HepG2 (cell line): Measurements from ENCODE around the gene SNAPIN. TPM values are rescaled to one million over a fixed set of nuclear protein-coding genes. Genes with fewer than 3 reads are reported as not detected.

ENCODE experiments used
- CCAR2 ChIP-seq: fragments of 200-400 bp; formaldehyde crosslinking; optimal IDR thresholded peaks from 2 replicates; pipeline ENCODE3; 2018; ENCODE audit warnings: low read depth, mild to moderate bottlenecking, low read length, moderate library complexity
- EP300 ChIP-seq, 3 experiments: sonication (generic) in 1 of 3; formaldehyde crosslinking in 1 of 3; IDR thresholded peaks; 2 replicates each; pipeline versions ENCODE4 v1.5.1 to v1.6.1; 2011 to 2020; ENCODE audit warnings: low read depth in 2 of 3, low read length in 2 of 3, borderline replicate concordance in 1 of 3, improper control_type of control experiment in 1 of 3, mild to moderate bottlenecking in 1 of 3, missing genetic modification reagents in 1 of 3, moderate library complexity in 1 of 3
- HMG20B ChIP-seq: conservative IDR thresholded peaks from 2 replicates; pipeline ENCODE4 v1.6.1; 2016; ENCODE audit warnings: missing genetic modification reagents, missing compliant biosample characterization
- KAT8 ChIP-seq: IDR thresholded peaks from 2 replicates; pipeline ENCODE4 v1.6.1; 2016; ENCODE audit warnings: missing genetic modification reagents, missing compliant biosample characterization
- KDM5A ChIP-seq: fragments of 200-600 bp; sonication (generic); IDR thresholded peaks from 2 replicates; pipeline ENCODE4 v1.7.0; 2018; ENCODE audit warnings: antibody characterized with exemption, mild to moderate bottlenecking, low read length, borderline replicate concordance
- RARA ChIP-seq: IDR thresholded peaks from 2 replicates; pipeline ENCODE4 v1.6.1; 2016; ENCODE audit warnings: missing genetic modification reagents, missing compliant biosample characterization
- SMARCE1 ChIP-seq: fragments of 450-650 bp; IDR thresholded peaks from 2 replicates; pipeline ENCODE4 v1.6.1; 2017; ENCODE audit warnings: borderline replicate concordance
- TMF1 ChIP-seq: sonication (generic); formaldehyde crosslinking; IDR thresholded peaks from 2 replicates; pipeline ENCODE4 v1.8.1; 2022; ENCODE audit warnings: low read depth, missing genetic modification reagents
- YY1 ChIP-seq: IDR thresholded peaks from 2 replicates; pipeline ENCODE4 v1.6.1; 2011; ENCODE audit warnings: low read length, low read depth, moderate library complexity, mild to moderate bottlenecking; ENCODE audit not compliant: insufficient read depth, insufficient replicate concordance
- ZFAT ChIP-seq: sonication (generic); formaldehyde crosslinking; conservative IDR thresholded peaks from 2 replicates; pipeline ENCODE4 v1.8.1; 2023; ENCODE audit warnings: missing genetic modification reagents, inconsistent platforms
- ZFY ChIP-seq: sonication (generic); formaldehyde crosslinking; IDR thresholded peaks from 2 replicates; pipeline ENCODE4 v1.4.0; 2020; ENCODE audit warnings: missing genetic modification reagents
- ZMYM4 ChIP-seq: sonication (generic); formaldehyde crosslinking; IDR thresholded peaks from 2 replicates; pipeline ENCODE4 v1.8.1; 2023; ENCODE audit warnings: mild to moderate bottlenecking, missing genetic modification reagents
- ZNF333 ChIP-seq: sonication (generic); formaldehyde crosslinking; IDR thresholded peaks from 2 replicates; pipeline ENCODE4 v1.4.0; 2020; ENCODE audit warnings: mild to moderate bottlenecking, missing genetic modification reagents, borderline replicate concordance
- ZNF782 ChIP-seq: sonication (generic); formaldehyde crosslinking; IDR thresholded peaks from 2 replicates; pipeline ENCODE4 v1.4.0; 2020; ENCODE audit warnings: missing genetic modification reagents, mild to moderate bottlenecking, borderline replicate concordance
- polyA plus RNA-seq, 8 experiments: library from polyadenylated mRNA; depleted of rRNA in 3 of 8; stranded (reverse) in 7 of 8; unstranded in 1 of 8; fragments of >200 nt; fragmentation: Illumina TruSeq in 4 of 8; extraction: Trizol in 4 of 8; gene quantifications; 2 replicates each; pipeline versions ENCODE4 v1.2.1 to v1.2.3, GENCODE V29; 2011 to 2016; ENCODE audit warnings: low read depth in 4 of 8, missing spikeins in 1 of 8, mixed read lengths in 1 of 8; ENCODE audit not compliant: insufficient read depth in 1 of 8
- total RNA-seq, 5 experiments: library from RNA; depleted of rRNA; stranded (reverse); fragments of >200 nt; fragmentation: Illumina TruSeq; extraction: Trizol; gene quantifications; 2 replicates each; pipeline ENCODE4 v1.2.3, GENCODE V29; 2016; ENCODE audit warnings: low read depth in 1 of 5
- TF ChIP-seq, protein P1 (sequence below): sonication (generic); formaldehyde crosslinking; IDR thresholded peaks from 2 replicates; pipeline ENCODE4 v1.8.0; 2022; ENCODE audit warnings: mild to moderate bottlenecking, missing genetic modification reagents; ENCODE audit not compliant: insufficient replicate concordance
- TF ChIP-seq, protein P2 (sequence below): sonication (generic); formaldehyde crosslinking; IDR thresholded peaks from 2 replicates; pipeline ENCODE4 v1.4.0; 2020; ENCODE audit warnings: missing genetic modification reagents
- TF ChIP-seq, protein P3 (sequence below): sonication (generic); formaldehyde crosslinking; IDR thresholded peaks from 2 replicates; pipeline ENCODE4 v1.5.1; 2020; ENCODE audit warnings: missing genetic modification reagents, mild to moderate bottlenecking, borderline replicate concordance
- TF ChIP-seq, protein P4 (sequence below): sonication (generic); formaldehyde crosslinking; IDR thresholded peaks from 2 replicates; pipeline ENCODE4 v1.5.0; 2020; ENCODE audit warnings: mild to moderate bottlenecking, missing genetic modification reagents
- TF ChIP-seq, protein P5 (sequence below): sonication (generic); formaldehyde crosslinking; conservative IDR thresholded peaks from 2 replicates; pipeline ENCODE4 v1.8.0; 2022; ENCODE audit warnings: missing genetic modification reagents

The SNAPIN gene
- total and polyA plus RNA-seq, 2 of the 13 experiments (the other 11 are each of a cell fraction or from before 2014, with no cell fraction given) = 23.9 to 25.7 TPM

DNA sequence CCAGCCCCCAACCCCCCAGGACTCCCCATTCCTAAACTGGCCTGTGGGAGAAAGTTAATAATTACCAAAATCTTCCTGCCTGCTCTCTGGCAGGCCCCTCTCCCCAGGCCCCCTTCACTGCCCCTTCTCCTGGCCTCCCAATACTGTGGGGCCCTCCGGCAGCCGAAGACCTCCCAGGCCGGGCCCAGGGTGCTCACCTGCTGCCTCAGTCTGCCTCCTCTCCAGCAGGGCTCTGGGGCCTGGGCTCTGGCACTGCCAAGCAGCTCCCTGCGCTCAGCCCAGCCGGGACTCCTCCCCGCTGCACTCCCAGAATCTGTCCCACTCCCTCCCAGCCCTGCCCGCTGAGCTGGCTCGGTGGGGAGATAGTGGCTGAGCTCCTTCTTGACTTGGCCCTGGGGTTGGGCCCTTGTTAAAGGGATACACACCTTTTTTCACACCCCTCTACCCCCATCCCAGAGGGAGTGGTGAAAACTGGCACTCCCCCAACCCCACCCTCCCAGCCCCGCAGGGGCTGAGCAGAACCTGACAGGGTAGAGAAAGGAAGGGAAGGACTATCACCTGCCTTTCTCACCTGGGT is 45.7 kb upstream of the SNAPIN start, which contains the start of gene S100A16 (continued):
- peak; percentile 48; the same call in 1 of the 2 replicates for TF ChIP-seq KAT8 (CRISPR knock-in tag)
- no peak for TF ChIP-seq ZFAT (CRISPR knock-in tag)
- no peak for TF ChIP-seq RARA (CRISPR knock-in tag)
- peak; percentile 63; the same call in 1 of the 2 replicates for TF ChIP-seq ZNF782 (CRISPR knock-in tag)
- TF ChIP-seq ZFY (CRISPR knock-in tag) = peak; percentile 82
- no peak for TF ChIP-seq ZMYM4
- TF ChIP-seq, protein P1, sequence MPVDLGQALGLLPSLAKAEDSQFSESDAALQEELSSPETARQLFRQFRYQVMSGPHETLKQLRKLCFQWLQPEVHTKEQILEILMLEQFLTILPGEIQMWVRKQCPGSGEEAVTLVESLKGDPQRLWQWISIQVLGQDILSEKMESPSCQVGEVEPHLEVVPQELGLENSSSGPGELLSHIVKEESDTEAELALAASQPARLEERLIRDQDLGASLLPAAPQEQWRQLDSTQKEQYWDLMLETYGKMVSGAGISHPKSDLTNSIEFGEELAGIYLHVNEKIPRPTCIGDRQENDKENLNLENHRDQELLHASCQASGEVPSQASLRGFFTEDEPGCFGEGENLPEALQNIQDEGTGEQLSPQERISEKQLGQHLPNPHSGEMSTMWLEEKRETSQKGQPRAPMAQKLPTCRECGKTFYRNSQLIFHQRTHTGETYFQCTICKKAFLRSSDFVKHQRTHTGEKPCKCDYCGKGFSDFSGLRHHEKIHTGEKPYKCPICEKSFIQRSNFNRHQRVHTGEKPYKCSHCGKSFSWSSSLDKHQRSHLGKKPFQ (CRISPR knock-in tag) = no peak
- no peak for TF ChIP-seq TMF1 (CRISPR knock-in tag)
- TF ChIP-seq, protein P2, sequence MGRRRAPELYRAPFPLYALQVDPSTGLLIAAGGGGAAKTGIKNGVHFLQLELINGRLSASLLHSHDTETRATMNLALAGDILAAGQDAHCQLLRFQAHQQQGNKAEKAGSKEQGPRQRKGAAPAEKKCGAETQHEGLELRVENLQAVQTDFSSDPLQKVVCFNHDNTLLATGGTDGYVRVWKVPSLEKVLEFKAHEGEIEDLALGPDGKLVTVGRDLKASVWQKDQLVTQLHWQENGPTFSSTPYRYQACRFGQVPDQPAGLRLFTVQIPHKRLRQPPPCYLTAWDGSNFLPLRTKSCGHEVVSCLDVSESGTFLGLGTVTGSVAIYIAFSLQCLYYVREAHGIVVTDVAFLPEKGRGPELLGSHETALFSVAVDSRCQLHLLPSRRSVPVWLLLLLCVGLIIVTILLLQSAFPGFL = no peak
- no peak for TF ChIP-seq HMG20B (CRISPR knock-in tag)
- no peak; a peak in 1 of 4 replicates for TF ChIP-seq EP300 (IDR thresholded peaks at IDR 0.05; ENCODE audit: low read depth in 2 of 2, low read length in 2 of 2)
- no peak for TF ChIP-seq EP300 (CRISPR knock-in tag; IDR thresholded peaks at IDR 0.05; ENCODE audit: borderline replicate concordance)
- TF ChIP-seq, protein P3, sequence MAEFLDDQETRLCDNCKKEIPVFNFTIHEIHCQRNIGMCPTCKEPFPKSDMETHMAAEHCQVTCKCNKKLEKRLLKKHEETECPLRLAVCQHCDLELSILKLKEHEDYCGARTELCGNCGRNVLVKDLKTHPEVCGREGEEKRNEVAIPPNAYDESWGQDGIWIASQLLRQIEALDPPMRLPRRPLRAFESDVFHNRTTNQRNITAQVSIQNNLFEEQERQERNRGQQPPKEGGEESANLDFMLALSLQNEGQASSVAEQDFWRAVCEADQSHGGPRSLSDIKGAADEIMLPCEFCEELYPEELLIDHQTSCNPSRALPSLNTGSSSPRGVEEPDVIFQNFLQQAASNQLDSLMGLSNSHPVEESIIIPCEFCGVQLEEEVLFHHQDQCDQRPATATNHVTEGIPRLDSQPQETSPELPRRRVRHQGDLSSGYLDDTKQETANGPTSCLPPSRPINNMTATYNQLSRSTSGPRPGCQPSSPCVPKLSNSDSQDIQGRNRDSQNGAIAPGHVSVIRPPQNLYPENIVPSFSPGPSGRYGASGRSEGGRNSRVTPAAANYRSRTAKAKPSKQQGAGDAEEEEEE (CRISPR knock-in tag) = no peak
- TF ChIP-seq CCAR2 = no peak
- no peak for TF ChIP-seq YY1
- no peak for TF ChIP-seq KDM5A
- no peak for TF ChIP-seq ZNF333
- TF ChIP-seq, protein P4, sequence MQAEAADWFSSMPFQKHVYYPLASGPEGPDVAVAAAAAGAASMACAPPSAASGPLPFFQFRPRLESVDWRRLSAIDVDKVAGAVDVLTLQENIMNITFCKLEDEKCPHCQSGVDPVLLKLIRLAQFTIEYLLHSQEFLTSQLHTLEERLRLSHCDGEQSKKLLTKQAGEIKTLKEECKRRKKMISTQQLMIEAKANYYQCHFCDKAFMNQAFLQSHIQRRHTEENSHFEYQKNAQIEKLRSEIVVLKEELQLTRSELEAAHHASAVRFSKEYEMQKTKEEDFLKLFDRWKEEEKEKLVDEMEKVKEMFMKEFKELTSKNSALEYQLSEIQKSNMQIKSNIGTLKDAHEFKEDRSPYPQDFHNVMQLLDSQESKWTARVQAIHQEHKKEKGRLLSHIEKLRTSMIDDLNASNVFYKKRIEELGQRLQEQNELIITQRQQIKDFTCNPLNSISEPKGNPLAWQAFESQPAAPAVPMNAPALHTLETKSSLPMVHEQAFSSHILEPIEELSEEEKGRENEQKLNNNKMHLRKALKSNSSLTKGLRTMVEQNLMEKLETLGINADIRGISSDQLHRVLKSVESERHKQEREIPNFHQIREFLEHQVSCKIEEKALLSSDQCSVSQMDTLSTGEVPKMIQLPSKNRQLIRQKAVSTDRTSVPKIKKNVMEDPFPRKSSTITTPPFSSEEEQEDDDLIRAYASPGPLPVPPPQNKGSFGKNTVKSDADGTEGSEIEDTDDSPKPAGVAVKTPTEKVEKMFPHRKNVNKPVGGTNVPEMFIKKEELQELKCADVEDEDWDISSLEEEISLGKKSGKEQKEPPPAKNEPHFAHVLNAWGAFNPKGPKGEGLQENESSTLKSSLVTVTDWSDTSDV = no peak
- no peak for TF ChIP-seq SMARCE1
- TF ChIP-seq, protein P5, sequence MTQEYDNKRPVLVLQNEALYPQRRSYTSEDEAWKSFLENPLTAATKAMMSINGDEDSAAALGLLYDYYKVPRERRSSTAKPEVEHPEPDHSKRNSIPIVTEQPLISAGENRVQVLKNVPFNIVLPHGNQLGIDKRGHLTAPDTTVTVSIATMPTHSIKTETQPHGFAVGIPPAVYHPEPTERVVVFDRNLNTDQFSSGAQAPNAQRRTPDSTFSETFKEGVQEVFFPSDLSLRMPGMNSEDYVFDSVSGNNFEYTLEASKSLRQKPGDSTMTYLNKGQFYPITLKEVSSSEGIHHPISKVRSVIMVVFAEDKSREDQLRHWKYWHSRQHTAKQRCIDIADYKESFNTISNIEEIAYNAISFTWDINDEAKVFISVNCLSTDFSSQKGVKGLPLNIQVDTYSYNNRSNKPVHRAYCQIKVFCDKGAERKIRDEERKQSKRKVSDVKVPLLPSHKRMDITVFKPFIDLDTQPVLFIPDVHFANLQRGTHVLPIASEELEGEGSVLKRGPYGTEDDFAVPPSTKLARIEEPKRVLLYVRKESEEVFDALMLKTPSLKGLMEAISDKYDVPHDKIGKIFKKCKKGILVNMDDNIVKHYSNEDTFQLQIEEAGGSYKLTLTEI (CRISPR knock-in tag) = no peak
